CD14-positive monocyte (primary cell): ENCODE data around the gene DEGS2. TPM values are rescaled to one million over a fixed set of nuclear protein-coding genes. Genes with fewer than 3 reads are reported as not detected.
A peak's percentile ranks its signal among the peaks of the same experiment; 100 is the strongest.
"Not testable (repeated sequence)": the region's sequence is repeated elsewhere in the genome, so short reads cannot be mapped to it uniquely, and the experiment has no call there.

ENCODE experiments used
- DNase-seq, 3 donors: peaks; one replicate each; pipeline ENCODE4 v3.0.0-alpha.2; 2011 to 2022
- H2AFZ ChIP-seq: 2 replicates; pipeline ENCODE4 v1.6.0; 2012; ENCODE audit warnings: mild to moderate bottlenecking, low read depth, low read length, inconsistent platforms; ENCODE audit not compliant: insufficient read depth, poor library complexity, severe bottlenecking
- H3K27ac ChIP-seq, 2 donors: 1 replicate in 1 of 2; 2 replicates in 1 of 2; pipeline ENCODE4 v1.5.1; 2012 to 2013; ENCODE audit warnings: low read length in 2 of 2, control low read depth in 1 of 2, inconsistent platforms in 1 of 2, low read depth in 1 of 2, mild to moderate bottlenecking in 1 of 2
- H3K27me3 ChIP-seq, 2 donors: one replicate each; pipeline versions ENCODE4 v1.6.0 to v1.6.1; 2011 to 2013; ENCODE audit warnings: low read length in 2 of 2; ENCODE audit not compliant: control insufficient read depth in 2 of 2, insufficient read depth in 2 of 2
- H3K36me3 ChIP-seq, 2 donors: replicated peaks in 1 of 2; 1 replicate in 1 of 2; 2 replicates in 1 of 2; pipeline versions ENCODE4 v1.5.1 to v1.6.1; 2012 to 2013; ENCODE audit warnings: low read length in 2 of 2, control low read depth in 1 of 2, inconsistent platforms in 1 of 2, mild to moderate bottlenecking in 1 of 2; ENCODE audit not compliant: insufficient read depth in 2 of 2, control insufficient read depth in 1 of 2
- H3K4me1 ChIP-seq, 2 donors: 1 replicate in 1 of 2; 2 replicates in 1 of 2; pipeline versions ENCODE4 v1.5.1 to v1.6.1; 2012 to 2013; ENCODE audit warnings: low read length in 2 of 2, control low read depth in 1 of 2, inconsistent platforms in 1 of 2, mild to moderate bottlenecking in 1 of 2, moderate library complexity in 1 of 2; ENCODE audit not compliant: insufficient read depth in 2 of 2, control insufficient read depth in 1 of 2
- H3K4me2 ChIP-seq: replicated peaks from 2 replicates; pipeline ENCODE3; 2012; ENCODE audit warnings: low read length, moderate library complexity, mild to moderate bottlenecking; ENCODE audit not compliant: poor library complexity, severe bottlenecking; ENCODE audit errors: extremely low read depth
- H3K4me3 ChIP-seq, 3 experiments: fragments of 200-600 bp in 1 of 3; sonication (generic) in 1 of 3; replicated peaks in 1 of 3; 1 replicate in 2 of 3; 2 replicates in 1 of 3; pipeline ENCODE4 v1.5.1; 2011 to 2013; ENCODE audit warnings: low read length in 3 of 3, mild to moderate bottlenecking in 3 of 3, control low read depth in 2 of 3, low read depth in 2 of 3, inconsistent platforms in 1 of 3, moderate library complexity in 1 of 3
- H3K79me2 ChIP-seq: 2 replicates; pipeline ENCODE4 v1.6.0; 2012; ENCODE audit warnings: mild to moderate bottlenecking, control low read depth, inconsistent platforms, low read length, moderate library complexity; ENCODE audit not compliant: insufficient read depth
- H3K9ac ChIP-seq: 2 replicates; pipeline ENCODE4 v1.6.0; 2017; ENCODE audit warnings: low read length, mild to moderate bottlenecking; ENCODE audit not compliant: insufficient read depth, poor library complexity, severe bottlenecking
- H3K9me3 ChIP-seq, 2 donors: replicated peaks in 1 of 2; 1 replicate in 1 of 2; 2 replicates in 1 of 2; pipeline versions ENCODE4 v1.5.1 to v1.6.1; 2012 to 2013; ENCODE audit warnings: low read length in 2 of 2, control low read depth in 1 of 2; ENCODE audit not compliant: control insufficient read depth in 1 of 2, insufficient read depth in 1 of 2
- H4K20me1 ChIP-seq: 2 replicates; pipeline ENCODE4 v1.6.0; 2012; ENCODE audit warnings: mild to moderate bottlenecking, low read length, control low read depth, moderate library complexity; ENCODE audit not compliant: insufficient read depth
- H3K27ac Mint-ChIP-seq, 7 donors: one replicate each; pipeline ENCODE4 v1.8.0; 2020; ENCODE audit warnings: mild to moderate bottlenecking in 7 of 7, mixed read lengths in 7 of 7, moderate library complexity in 6 of 7, inconsistent platforms in 2 of 7
- H3K27me3 Mint-ChIP-seq, 3 donors: one replicate each; pipeline ENCODE4 v1.8.0; 2021 to 2022; ENCODE audit warnings: low read depth in 3 of 3, mild to moderate bottlenecking in 3 of 3, mixed read lengths in 3 of 3, moderate library complexity in 3 of 3, inconsistent platforms in 1 of 3
- H3K36me3 Mint-ChIP-seq, 2 donors: one replicate each; pipeline ENCODE4 v1.8.0; 2020; ENCODE audit warnings: mixed read lengths in 2 of 2, inconsistent platforms in 1 of 2, mild to moderate bottlenecking in 1 of 2
- H3K4me1 Mint-ChIP-seq: one replicate; pipeline ENCODE4 v1.8.0; 2020; ENCODE audit warnings: mild to moderate bottlenecking, mixed read lengths
- H3K4me3 Mint-ChIP-seq, 2 donors: one replicate each; pipeline ENCODE4 v1.8.0; 2020; ENCODE audit warnings: mild to moderate bottlenecking in 2 of 2, mixed read lengths in 2 of 2, moderate library complexity in 1 of 2
- H3K9me3 Mint-ChIP-seq, 7 donors: one replicate each; pipeline ENCODE4 v1.8.0; 2020 to 2022; ENCODE audit warnings: mixed read lengths in 7 of 7, mild to moderate bottlenecking in 6 of 7, moderate library complexity in 6 of 7, inconsistent platforms in 2 of 7
- WGBS: methylation state at CpG from one replicate; pipeline ENCODE4 v1.1.5; 2013; ENCODE audit warnings: missing lambda C conversion rate; ENCODE audit not compliant: insufficient coverage; 5-methylcytosine and 5-hydroxymethylcytosine counted together
- intact Hi-C, 2 donors: fragments of 100-400 bp; cut with micrococcal nuclease; formaldehyde crosslinking; loops; one replicate each; pipeline versions ENCODE4 v1.15.0 to v1.15.1; 2023
- polyA plus RNA-seq, 3 donors: library from polyadenylated mRNA; depleted of rRNA in 1 of 3; unstranded in 2 of 3; stranded (reverse) in 1 of 3; fragments of 300-500 nt in 2 of 3; fragments of >200 nt in 1 of 3; fragmentation: Illumina TruSeq in 2 of 3; gene quantifications; 1 replicate in 2 of 3; 2 replicates in 1 of 3; pipeline ENCODE4 v1.2.3, GENCODE V29; 2012 to 2021
- TF ChIP-seq, protein P1 (sequence below): fragments of 200-600 bp; IDR thresholded peaks from one replicate; pipeline ENCODE4 v1.8.0; 2022; ENCODE audit warnings: antibody characterized with exemption, mild to moderate bottlenecking

The DEGS2 gene
- polyA plus RNA-seq, 3 donors = 0.07 to 0.36 TPM; not detected in 1

- H3K4me1 Mint-ChIP-seq = peaks cover 7% of the 10 kb centered on the region
- H3K27ac ChIP-seq = no peak overlapping the region
- H3K27me3 ChIP-seq = no peaks in the 10 kb centered on the region
- H3K4me3 ChIP-seq = no peak overlapping the region
- H3K27ac Mint-ChIP-seq = peak overlapping the region in 2 of 7 donors; percentile 31 to 68
- peaks cover 4 to 13% of the 10 kb centered on the region in 2 donors for H3K4me1 ChIP-seq
- TF ChIP-seq, protein P1, sequence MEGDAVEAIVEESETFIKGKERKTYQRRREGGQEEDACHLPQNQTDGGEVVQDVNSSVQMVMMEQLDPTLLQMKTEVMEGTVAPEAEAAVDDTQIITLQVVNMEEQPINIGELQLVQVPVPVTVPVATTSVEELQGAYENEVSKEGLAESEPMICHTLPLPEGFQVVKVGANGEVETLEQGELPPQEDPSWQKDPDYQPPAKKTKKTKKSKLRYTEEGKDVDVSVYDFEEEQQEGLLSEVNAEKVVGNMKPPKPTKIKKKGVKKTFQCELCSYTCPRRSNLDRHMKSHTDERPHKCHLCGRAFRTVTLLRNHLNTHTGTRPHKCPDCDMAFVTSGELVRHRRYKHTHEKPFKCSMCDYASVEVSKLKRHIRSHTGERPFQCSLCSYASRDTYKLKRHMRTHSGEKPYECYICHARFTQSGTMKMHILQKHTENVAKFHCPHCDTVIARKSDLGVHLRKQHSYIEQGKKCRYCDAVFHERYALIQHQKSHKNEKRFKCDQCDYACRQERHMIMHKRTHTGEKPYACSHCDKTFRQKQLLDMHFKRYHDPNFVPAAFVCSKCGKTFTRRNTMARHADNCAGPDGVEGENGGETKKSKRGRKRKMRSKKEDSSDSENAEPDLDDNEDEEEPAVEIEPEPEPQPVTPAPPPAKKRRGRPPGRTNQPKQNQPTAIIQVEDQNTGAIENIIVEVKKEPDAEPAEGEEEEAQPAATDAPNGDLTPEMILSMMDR = no peak
- DNase-seq = no peak
- H2AFZ ChIP-seq = no peak overlapping the region
- no peaks in the 10 kb centered on the region for H3K79me2 ChIP-seq
- H3K36me3 ChIP-seq = no peaks in the 10 kb centered on the region
- no peak overlapping the region for H3K4me3 Mint-ChIP-seq
- no peak overlapping the region for H3K9ac ChIP-seq
- H4K20me1 ChIP-seq = no peaks in the 10 kb centered on the region
- no peaks in the 10 kb centered on the region for H3K27me3 Mint-ChIP-seq
- H3K9me3 ChIP-seq = no peaks in the 10 kb centered on the region
- peaks cover 0 to 3% (median 0%) of the 10 kb centered on the region in 7 donors for H3K9me3 Mint-ChIP-seq
- WGBS = 92% methylated on average over 12 of the region's 12 CpGs
- H3K36me3 Mint-ChIP-seq = no peaks in the 10 kb centered on the region
- intact Hi-C loops = no loop called here
- H3K4me2 ChIP-seq = no peak overlapping the region
Measured at GRCh38 chr14:100187247-100187833, 27.9 kb upstream of the DEGS2 start.

- H2AFZ ChIP-seq, H3K27ac ChIP-seq, H3K4me3 ChIP-seq, H3K9ac ChIP-seq, DNase-seq, H3K79me2 ChIP-seq, intact Hi-C loops, H3K4me3 Mint-ChIP-seq, H3K9me3 ChIP-seq, H3K9me3 Mint-ChIP-seq, H3K27ac Mint-ChIP-seq, H3K36me3 ChIP-seq, H3K27me3 ChIP-seq, H3K27me3 Mint-ChIP-seq, H3K36me3 Mint-ChIP-seq, H3K4me2 ChIP-seq, H4K20me1 ChIP-seq, H3K4me1 Mint-ChIP-seq, H3K4me1 ChIP-seq: not testable (repeated sequence)
- 100% methylated on average over 2 of the region's 4 CpGs for WGBS
Measured at GRCh38 chr14:100181876-100182551, 22.6 kb upstream of the DEGS2 start.

- H3K9ac ChIP-seq, H3K9me3 Mint-ChIP-seq, H3K36me3 Mint-ChIP-seq, DNase-seq, H3K27ac ChIP-seq, H3K27me3 ChIP-seq, H3K27ac Mint-ChIP-seq, H3K36me3 ChIP-seq, intact Hi-C loops, H3K4me1 Mint-ChIP-seq, H3K4me3 ChIP-seq, H3K27me3 Mint-ChIP-seq, H3K4me1 ChIP-seq, H3K9me3 ChIP-seq, H3K79me2 ChIP-seq, H4K20me1 ChIP-seq, H3K4me2 ChIP-seq, H2AFZ ChIP-seq, H3K4me3 Mint-ChIP-seq: not testable (repeated sequence)
- WGBS = 96% methylated on average over 15 of the region's 30 CpGs
Measured at GRCh38 chr14:100180671-100181070, 21.2 kb upstream of the DEGS2 start.
